Iris pigment epithelial cell (primary cell): ENCODE measurements around the gene OSBPL9.
A peak's percentile ranks its signal among the peaks of the same experiment; 100 is the strongest.

ENCODE experiments used
- DNase-seq: peaks from one replicate; pipeline ENCODE4 v3.0.0-alpha.2; 2011; ENCODE audit warnings: low read depth

The OSBPL9 gene

DNA sequence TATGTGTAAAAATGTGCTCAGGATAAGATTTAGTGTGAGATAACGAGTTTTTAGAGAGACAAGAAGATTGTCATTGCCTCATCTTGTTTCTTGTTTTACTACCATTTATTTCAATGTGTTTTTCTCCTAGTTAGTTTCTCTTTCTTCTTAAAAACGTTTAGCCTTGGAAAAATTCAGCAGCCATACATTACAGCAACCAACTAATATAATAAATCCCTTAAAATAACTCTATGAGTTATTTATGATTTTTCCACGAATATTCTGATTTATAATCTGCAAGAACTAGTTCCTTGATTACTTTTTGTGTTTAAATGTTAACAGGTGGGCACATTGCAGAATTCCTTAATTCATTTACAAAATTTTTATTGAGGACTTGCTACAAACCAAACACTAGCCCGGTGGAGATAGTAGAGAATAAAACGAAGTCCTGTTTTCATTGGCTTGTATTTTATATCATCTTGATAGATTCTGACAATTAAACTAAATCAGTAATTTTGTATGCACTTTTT is 118.9 kb downstream of the OSBPL9 start:
- no peak for DNase-seq

DNA sequence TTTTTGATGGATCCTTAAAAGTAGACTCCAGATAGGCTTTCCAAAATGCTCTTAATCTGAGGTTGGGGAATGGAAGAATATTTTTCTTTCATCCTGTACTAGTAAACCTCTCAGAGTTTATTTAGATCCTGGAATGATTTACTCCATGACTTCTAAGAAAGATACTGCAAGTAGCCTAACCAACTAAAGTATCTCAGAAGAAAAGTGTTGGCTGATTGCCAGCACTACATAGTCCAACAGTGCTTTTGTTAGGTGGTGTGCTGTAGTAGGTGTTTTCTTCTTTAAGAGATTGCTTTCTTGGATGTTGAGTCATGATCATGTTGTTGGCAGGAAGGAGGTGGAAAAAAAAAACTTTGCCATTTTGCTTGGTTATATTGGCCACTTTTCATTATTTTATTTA is 119.8 kb downstream of the OSBPL9 start:
- DNase-seq = peak; percentile 88

DNA sequence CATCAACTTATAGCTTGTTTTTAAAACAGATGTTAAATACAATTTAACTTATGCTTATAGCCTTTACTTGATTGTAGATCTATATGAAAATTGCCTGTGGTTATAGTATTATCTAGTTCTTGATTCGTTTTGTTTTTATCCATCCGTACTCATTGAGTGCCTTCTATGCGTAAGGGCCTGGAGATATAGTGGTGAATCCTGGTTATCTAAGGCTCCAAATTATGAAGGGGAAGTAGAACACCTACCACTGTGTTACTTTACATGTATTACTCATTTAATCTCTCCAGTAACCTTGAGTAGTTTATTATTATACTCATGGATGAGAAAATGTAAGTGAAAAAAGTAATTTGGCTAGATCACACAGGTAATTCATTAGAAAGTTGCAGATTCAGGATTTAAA is 121.8 kb downstream of the OSBPL9 start:
- no peak for DNase-seq

DNA sequence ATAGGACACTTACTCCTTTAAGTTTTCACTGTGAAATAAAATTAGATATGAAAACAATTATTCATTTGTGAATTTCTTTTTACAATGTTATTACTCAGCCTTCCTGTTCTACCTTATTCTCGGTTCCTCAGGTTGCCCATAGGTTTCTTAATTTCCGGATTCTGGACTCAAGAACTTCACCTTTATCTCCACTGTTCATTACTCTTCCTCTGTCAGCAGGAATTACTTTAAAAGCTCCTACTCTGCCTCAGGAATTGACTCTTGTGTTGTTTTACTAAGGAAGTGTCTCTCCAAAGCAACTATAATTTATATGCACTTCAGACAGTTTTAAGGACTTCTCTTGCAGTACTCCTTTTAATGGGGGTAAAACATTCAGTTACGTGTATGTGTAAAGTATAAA is 123.8 kb downstream of the OSBPL9 start:
- no peak for DNase-seq

DNA sequence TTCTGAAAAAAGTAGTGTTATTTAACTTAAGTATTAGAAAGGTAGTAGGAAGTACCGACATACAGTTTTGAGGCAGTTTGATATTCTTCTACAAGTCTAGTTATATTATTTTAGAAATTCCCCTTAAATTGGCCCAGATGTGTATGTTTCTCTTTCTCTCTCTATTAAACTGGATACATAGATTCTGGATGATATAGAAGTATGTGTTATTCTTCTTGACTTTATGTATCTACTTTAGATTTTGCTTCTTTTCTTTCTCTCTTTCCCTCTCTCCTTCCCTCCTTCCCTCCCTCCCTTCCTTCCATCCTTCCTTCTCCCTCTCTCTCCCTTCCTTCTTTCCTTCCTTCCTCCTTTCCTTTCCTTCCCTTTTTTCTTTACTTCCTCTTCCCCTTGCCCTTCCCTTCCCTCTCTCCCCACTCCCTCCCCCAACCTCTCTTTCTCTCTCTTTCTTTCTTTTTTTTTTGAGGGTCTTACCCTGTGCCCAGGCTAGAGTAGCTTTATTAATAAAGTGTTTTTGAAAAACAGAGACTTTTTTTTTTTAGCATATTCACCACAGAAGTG is 124.3 kb downstream of the OSBPL9 start:
- DNase-seq = no peak

DNA sequence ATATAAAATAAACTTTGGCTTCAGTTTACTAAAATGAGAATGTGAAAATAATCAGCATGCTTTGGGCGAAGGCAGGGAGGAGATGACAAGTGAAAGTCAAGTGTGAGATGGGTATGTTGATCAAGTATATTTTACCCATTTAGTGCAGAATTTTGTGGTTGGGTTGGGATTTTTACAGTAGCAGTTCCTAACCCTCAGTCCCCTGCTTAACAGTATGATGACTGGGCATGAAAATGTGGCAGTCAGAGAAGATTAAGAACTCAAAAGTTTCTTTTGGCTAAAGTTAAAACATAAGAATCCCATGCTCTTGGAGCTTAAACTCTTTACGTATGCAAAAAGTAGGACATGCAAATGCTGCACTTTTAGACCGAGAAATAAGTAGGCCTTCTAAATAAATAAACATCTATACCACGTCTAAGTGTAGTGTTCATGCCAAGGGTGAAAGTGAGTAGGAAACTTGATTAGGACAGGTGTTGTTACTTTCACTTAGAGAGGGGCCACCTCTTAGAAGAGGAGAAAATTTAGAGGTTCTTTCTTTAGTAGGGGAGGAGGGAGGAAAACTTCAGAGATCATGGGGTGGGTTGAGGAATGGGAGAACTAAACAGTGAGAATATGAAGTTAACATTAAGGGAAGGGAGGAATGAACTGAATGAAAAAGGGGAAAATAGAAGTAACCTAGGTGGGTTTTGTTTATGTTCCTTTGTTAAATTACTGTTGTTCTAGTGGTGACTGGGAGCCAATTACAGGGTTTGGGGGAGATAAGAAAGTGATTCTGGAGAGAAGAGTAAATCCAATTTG is 127.8 kb downstream of the OSBPL9 start:
- DNase-seq = peak; percentile 3

DNA sequence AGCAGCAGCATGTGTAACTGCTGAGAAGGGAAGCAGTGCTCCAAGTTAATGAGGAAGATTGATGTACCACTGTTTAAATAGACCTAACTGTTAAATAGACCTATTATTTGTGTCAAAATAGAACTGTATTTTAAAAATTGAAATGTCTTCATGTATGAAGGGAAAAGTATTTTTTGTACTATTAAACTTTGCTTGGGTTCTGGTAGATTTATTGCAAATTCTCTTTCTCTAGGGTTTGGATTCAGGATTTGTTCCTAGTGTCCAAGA is 128.3 kb downstream of the OSBPL9 start:
- DNase-seq = no peak

DNA sequence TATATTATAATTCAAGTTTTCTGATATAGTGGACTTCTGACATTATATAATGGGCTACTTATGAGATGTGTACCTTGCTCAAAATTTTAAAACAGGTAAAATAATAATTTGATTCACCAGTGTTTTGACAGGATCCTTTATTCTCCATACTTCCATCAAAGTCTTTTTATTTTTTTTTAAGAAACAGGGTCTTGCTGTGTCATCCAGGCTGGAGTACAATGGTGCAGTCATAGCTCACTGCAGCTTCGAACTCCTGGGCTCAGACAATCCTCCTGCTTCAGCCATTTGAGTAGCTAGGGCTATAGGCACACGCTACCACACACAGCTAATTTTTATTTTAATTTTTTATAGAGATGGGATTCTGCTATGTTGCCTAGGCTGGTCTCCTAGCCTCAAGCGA is 132.3 kb downstream of the OSBPL9 start:
- DNase-seq = no peak

DNA sequence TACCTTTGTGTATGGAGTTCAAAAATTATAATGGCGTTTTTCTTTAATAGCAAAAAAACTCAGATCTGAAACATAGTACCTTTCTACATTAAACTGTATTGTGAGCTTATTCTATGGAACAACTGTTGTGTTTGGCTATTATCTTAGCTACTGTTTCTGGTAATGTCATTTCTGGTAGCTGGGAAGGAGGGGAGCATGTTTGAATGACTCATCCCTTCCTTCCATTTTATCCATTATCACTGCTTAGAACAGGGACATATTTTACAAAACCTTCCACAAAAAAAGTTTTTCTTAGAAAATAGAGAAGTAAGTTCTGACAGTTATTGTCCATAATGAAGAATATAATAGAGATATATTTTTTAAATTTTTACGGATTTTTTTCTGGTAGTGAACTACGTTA is 133.3 kb downstream of the OSBPL9 start:
- peak; percentile 49 for DNase-seq

DNA sequence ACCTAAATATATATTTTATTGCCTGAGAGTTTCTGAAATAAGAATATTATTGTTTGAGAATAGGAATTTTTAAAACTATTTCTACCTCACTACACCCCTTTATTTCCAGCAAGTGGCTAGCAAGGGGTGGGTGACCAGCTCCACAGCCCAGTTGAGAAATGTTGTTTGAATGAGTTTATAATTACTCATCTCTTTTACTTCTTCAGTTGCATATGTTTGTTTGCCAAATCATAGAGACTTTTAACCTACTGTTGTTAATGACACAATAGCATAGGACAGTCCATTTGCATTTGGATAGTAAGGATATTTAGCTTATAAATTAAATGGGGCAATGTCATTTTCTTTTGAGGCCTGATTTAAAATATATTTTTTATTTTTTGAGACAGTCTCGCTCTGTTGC is 133.8 kb downstream of the OSBPL9 start:
- DNase-seq = peak; percentile 55

DNA sequence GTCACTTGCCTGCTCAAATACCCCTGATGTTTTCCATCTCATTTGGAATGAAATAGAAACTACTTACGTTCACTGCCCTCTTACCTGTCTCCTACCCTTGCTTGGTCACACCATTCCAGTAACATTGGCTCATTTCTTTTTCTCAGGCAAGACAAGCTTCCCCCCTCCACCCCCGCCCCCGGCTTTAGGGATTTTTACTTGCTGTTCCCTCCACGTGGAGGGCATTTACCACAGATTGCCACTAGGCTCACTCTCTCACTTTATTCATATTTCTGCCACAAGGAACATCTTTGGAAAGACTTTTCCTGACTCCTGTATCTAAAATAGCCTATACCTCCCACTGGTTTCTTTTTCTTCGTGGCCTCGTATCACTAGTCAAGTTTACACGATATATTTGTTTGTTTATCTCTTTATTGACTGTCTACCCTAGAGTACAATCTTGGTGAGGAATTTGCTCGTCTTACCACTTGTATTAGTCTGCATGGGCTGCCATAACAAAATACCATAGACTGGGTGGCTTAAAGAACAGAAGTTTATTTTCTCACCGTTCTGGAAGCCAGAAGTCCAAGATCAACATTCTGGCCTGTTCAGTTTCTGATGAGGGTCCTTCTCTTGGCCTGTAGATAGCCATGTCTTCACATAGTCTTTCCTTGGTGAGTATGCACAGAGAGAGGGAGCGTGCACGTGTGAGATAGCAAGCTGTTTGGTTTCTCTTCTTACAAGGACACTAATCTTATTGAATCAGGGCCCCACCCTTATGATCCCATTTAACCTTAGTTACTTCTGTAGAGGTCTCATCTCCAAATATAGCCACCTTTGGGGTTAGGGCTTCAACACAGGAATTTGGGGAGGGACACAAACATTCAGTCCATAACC is 135.4 kb downstream of the OSBPL9 start:
- no peak for DNase-seq

DNA sequence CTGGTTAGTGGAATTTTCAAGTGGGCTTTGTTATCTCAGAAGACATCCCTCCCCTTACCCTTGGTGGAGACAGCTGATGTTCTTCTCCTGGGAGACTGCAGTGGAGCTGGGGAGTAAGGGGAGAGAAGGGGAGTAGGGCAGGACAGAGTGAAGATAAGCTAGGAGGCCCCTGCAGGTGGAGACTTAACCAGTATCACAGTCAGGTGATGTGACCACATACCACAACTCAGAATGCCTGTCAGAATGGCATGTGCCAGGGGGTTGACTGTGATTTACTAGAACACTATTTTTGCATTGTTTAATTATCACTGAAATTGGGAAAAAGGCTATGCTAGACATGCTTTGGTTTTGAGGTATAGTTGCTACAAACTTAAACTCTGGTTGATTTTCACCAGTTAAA is 137.1 kb downstream of the OSBPL9 start:
- DNase-seq = no peak

DNA sequence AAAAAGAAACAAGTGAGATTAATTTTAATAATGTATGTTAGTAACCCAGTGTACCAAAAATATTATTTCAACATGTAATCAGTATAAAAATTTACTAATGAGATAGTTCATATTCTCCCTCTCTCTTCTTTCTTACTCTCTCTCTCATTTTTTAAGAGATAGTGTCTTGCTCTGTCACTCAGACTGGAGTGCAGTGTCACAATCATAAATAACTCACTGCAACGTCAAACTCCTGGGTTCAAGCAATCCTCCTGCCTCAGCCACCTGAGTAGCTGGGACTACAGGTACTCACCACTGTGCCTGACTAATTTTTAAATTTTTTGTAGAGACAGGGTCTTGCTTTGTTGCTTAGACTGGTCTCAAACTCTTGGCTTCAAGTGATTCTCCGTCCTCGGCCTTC is 137.8 kb downstream of the OSBPL9 start:
- no peak for DNase-seq

DNA sequence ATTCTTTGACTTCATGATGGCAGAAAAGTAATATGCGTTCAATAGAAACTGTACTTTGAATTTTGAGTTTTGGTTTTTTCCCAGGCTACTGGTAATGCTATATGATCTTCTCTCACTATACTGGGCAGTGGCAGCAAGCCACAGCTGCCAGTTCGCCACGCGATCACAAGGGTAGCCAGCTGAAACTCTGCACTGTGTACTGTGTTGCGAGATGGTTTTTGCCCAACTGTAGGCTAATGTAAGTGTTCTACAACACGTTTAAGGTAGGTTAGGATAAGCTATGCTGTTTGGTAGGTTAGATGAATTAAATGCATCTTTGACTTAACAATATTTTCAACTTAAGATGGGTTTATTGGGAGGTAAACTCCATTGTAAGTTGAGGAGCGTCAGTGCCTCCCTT is 138.5 kb downstream of the OSBPL9 start:
- no peak for DNase-seq

DNA sequence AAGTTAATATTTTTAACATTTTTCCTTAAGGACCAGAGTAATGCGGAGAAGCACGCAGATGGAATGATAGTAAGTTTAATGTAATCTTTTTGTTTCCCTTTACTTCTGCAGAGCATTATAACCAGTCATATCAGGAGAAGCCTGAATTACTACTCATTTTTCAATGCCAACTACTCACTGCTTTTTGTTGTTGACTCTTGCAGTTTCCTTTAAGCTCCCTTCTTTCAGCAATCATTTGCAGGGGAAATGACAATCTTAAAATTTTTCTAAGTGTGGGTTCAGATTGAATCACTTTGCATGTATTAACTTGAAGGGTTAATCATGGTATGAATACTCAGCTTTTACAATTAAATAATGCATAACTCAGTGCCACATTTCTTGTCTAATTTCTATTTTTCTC is 139.4 kb downstream of the OSBPL9 start:
- no peak for DNase-seq

DNA sequence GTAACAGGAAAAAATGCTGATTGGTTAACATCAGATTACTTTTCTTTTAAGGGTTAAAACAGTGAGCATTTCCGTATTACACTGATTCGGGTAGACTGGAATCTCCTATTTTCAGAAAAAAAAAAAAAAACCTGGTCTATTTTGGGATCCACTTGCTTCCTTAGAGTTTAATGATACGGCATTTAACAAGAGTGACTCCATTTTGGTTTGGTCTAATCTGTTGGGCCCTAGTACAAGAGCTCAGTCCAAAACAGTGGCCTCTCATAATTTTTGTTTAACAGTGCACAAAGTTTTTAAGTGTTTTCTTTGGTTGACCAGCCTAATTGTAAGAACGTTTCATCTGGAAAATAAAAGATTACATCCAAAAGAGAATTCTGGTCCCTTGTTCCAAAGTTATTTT is 141.4 kb downstream of the OSBPL9 start:
- DNase-seq = no peak

DNA sequence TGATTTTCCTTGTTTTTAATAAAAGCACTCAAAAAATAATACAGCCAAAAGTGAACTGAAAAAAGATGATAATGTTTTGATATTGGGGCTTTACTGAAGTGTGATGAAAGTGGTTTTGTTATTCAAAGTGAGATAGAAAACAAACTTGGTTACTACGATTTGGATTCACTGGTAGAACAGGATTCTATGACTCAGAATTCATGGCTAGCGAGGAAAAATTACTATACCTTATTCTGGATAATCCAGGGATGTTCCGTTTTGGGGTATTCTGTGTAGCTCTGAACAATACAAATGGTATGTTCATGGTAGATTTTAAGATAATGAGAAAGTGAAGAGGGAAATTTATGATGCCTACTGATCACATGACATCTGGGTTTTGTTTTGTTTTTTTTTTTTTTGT is 144.0 kb downstream of the OSBPL9 start:
- no peak for DNase-seq

DNA sequence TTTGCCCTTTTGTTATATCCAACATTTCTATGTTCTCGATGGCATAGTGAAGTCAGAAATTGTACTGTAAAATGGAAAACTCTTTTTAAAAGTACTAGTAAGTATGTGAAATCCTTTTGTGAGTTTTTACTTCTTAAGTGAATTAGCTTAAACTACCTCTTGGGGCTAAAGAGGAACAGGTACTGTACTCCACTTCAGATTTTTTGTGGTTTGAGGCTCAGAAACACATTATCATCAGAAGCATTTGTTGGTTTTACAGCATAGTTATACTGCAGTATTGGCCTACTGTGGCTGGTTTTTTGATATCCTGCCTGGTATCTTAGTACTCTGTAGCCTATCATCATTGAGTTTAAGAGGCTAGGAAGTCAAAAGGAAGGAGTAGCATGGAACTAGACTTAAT is 144.5 kb downstream of the OSBPL9 start:
- DNase-seq = no peak

DNA sequence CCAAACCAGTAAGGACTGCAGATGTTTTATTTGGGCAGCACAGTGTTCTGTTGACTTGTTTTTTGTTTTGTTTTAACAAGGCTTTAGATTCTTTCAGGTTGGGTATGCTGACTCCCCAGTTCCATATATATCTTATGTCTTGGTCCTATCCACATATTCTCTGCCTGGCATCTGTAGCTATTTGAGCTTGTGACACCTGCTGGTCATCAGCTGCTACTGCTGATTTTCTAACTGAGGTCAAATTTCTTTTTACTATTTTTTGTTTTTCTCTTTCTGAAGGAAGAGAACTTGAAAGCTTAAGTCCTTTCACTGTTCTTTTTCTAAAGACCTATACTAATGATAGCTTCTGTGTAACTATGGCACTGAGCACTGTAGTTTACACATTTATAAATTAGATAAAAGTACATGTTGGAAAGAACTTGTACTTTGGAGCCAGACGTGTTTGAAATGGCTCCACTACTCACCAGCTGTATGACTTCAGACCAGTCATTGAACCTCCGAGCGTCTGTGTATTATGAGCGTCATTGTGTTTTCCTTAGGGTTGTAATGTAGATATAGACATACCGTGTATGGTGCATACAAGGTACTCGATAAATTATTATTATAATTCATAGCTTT is 152.2 kb downstream of the OSBPL9 start:
- DNase-seq = peak; percentile 75

DNA sequence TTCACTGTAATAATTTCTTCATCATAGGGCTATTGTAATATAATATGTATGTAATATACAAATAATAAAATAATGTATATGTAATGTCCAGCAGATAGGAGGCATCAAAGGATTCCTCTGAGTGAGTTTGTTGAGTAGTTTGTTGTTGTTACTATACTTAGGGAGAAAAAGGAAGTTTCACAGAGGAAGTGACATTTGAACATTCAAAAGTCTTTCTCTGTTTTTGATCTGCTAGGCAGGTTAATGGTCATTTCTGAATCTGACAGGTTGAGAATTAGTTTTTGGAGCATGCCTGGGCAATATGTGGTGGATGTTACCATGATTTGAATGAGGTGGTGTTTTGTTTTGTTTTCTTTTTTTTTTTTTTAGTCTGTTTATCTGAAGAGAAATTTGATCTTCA is 159.5 kb downstream of the OSBPL9 start:
- DNase-seq = no peak

DNA sequence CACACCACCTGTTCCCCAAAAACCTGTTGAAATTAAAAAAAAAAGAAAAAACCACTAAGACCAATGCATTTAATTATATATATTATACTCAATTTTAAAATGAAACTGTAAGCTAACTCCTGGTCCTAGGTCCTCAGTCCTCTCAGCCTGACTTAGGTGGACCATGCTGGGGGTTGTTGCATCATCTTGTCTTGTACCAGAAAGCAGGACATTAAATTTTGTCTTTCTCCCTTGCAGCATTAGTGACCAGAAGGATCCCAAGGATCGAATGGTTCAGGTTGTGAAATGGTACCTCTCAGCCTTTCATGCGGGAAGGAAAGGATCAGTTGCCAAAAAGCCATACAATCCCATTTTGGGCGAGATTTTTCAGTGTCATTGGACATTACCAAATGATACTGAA is 164.0 kb downstream of the OSBPL9 start:
- no peak for DNase-seq

DNA sequence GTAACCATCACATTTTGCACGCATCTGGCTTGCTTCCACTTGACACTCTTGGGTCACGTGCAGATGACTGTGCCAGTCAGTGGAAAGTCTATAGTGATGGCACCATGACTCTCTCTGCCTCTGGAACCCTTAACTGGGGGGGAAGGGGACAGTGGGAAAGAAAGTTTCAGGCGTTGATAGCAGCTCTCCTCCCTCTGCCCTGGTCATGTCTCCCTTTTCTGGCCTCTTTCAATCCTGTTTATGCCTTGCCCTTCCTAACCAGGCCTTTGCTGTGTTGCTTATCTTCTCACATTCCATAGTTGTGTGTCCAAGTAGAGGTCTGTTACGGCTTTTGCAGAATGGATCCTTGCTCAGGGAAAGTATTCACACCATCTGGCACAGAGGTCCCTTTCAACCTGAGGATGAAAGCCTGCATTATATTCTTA is 168.1 kb downstream of the OSBPL9 start:
- peak; percentile 30 for DNase-seq

DNA sequence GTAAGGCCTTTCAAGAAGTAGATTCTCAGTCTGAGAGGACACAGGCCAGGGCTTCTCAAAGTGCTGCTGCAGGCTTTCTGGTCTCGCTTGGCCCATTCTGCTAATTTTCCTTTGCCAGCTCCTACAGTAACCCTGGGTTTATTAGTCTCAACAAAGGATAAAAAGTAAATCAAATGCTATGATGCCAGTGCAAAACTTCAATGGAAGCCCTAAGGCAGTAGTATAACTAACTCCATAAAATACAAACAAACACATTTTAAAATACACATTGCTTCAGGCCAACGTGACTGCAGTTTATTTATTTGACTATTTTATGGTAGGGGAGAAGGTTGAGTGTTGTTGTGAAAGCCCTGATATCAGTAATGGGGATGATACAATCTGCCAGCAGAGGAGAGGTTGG is 172.0 kb downstream of the OSBPL9 start:
- DNase-seq = no peak
